Nephron (organoid): ENCODE results near the gene TRPM1.

Experiments used
- H3K27ac Mint-ChIP-seq, 3 experiments: 2 replicates each; pipeline ENCODE4 v1.8.0; 2020; ENCODE audit warnings: mixed read lengths in 3 of 3, mild to moderate bottlenecking in 2 of 3, moderate library complexity in 1 of 3
- H3K27me3 Mint-ChIP-seq: 2 replicates; pipeline ENCODE4 v1.8.0; 2021; ENCODE audit warnings: low read depth, mild to moderate bottlenecking, moderate library complexity, mixed read lengths
- H3K36me3 Mint-ChIP-seq: 2 replicates; pipeline ENCODE4 v1.8.0; 2020; ENCODE audit warnings: low read depth, mixed read lengths
- H3K4me1 Mint-ChIP-seq: 2 replicates; pipeline ENCODE4 v1.8.0; 2020; ENCODE audit warnings: mixed read lengths
- H3K4me3 Mint-ChIP-seq, 3 experiments: 2 replicates each; pipeline ENCODE4 v1.8.0; 2020; ENCODE audit warnings: mild to moderate bottlenecking in 3 of 3, mixed read lengths in 3 of 3, moderate library complexity in 2 of 3
- H3K9me3 Mint-ChIP-seq: 2 replicates; pipeline ENCODE4 v1.8.0; 2020; ENCODE audit warnings: mixed read lengths
- TF ChIP-seq, protein P1 (sequence below), 3 experiments: fragments of 200-600 bp; sonication (generic); IDR thresholded peaks; one replicate each; pipeline ENCODE4 v1.5.0; 2021; ENCODE audit warnings: antibody characterized with exemption in 3 of 3; ENCODE audit not compliant: unreplicated experiment in 3 of 3

TRPM1 gene

GRCh38 chr15:30953731-30954378 is 147.7 kb downstream of the TRPM1 start:
- TF ChIP-seq, protein P1, sequence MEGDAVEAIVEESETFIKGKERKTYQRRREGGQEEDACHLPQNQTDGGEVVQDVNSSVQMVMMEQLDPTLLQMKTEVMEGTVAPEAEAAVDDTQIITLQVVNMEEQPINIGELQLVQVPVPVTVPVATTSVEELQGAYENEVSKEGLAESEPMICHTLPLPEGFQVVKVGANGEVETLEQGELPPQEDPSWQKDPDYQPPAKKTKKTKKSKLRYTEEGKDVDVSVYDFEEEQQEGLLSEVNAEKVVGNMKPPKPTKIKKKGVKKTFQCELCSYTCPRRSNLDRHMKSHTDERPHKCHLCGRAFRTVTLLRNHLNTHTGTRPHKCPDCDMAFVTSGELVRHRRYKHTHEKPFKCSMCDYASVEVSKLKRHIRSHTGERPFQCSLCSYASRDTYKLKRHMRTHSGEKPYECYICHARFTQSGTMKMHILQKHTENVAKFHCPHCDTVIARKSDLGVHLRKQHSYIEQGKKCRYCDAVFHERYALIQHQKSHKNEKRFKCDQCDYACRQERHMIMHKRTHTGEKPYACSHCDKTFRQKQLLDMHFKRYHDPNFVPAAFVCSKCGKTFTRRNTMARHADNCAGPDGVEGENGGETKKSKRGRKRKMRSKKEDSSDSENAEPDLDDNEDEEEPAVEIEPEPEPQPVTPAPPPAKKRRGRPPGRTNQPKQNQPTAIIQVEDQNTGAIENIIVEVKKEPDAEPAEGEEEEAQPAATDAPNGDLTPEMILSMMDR (IDR thresholded peaks at IDR 0.05; ENCODE audit: unreplicated experiment in 3 of 3) = no peak
- H3K9me3 Mint-ChIP-seq = peaks cover 2% of the 10 kb centered on the region
- no peaks in the 10 kb centered on the region for H3K4me1 Mint-ChIP-seq
- H3K27me3 Mint-ChIP-seq = no peaks in the 10 kb centered on the region
- no peak overlapping the region for H3K4me3 Mint-ChIP-seq
- peaks cover 87% of the 10 kb centered on the region for H3K36me3 Mint-ChIP-seq
- H3K27ac Mint-ChIP-seq = no peak overlapping the region

GRCh38 chr15:30953183-30953582 is 148.3 kb downstream of the TRPM1 start:
- Mint-ChIP-seq H3K36me3 (peaks cover 90% of the 10 kb centered on the region), H3K9me3 (peaks cover 2% of the 10 kb centered on the region), H3K27me3 (no peaks in the 10 kb centered on the region), H3K27ac (no peak overlapping the region), H3K4me3 (no peak overlapping the region), H3K4me1 (no peaks in the 10 kb centered on the region)
- TF ChIP-seq, protein P1 (IDR thresholded peaks at IDR 0.05; ENCODE audit: unreplicated experiment in 3 of 3) = no peak
